DMS53 (cell line): ENCODE data around the gene NMT1.
"Not testable (repeated sequence)": the region's sequence is repeated elsewhere in the genome, so short reads cannot be mapped to it uniquely, and the experiment has no call there.

Experiments used
- DNase-seq: peaks from one replicate; lab custom pipeline; 2025; lab: John Stamatoyannopoulos, UW

The NMT1 gene

DNA sequence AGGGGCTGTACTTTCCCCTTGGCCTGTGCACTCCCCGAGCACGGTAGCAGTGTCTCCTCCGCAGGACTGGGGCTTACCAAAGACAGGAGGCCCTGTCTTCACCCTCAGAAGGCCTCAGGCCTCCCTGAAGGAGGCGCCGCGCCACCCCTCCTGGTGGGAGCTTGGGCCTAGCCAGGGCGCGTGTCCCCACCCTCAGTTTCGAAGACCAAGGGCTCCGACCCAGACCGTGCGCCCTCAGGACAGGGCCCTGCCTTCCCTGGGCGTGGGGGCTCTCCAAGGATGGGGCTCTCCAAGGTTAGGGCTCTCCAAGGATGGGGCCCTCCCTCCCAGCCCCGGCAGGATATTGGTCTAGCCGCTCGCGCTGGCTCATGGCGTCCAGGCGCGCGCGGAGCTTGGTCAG, 59.4 kb downstream of the NMT1 start:
- no peak for DNase-seq

GRCh38 chr17:45121055-45121454, 59.9 kb downstream of the NMT1 start:
- no peak for DNase-seq

DNA sequence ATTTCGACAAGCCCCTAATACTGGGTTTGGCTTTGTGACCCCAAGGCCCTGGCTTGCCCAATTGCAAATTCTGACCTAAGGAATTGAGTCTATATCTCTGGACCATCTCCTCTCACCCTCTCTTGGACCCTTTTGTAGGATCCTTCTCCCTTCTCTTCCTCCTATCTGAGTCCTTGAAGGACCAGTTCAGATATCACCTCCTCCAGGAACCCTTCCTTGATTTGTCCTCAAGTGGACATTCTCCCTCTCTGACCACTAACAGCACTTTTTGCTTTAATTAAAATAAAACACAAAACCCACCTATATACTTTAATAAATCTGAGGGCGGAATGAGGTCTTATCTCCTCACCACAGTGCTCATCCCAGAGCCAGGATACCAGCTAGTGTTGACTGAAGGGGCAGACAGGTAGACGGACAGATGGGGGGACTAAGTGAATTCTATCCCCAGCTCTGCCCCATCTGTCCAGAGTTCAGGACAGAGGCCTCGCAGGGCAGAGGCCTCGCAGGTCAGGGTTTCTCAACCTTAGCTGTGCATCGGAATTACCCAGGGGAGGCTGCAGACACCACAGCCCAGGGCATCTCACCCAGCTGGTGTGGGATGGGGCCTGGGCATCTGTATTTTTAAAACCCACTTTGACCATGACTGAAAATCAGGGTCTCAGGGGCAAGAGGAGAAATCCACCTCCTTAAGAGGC, 62.1 kb downstream of the NMT1 start:
- DNase-seq = no peak

- DNase-seq = peak; percentile 99
Observed at GRCh38 chr17:45123930-45124796, 63.0 kb downstream of the NMT1 start.

GRCh38 chr17:45124797-45125122, 63.6 kb downstream of the NMT1 start:
- DNase-seq = not testable (repeated sequence)

DNA sequence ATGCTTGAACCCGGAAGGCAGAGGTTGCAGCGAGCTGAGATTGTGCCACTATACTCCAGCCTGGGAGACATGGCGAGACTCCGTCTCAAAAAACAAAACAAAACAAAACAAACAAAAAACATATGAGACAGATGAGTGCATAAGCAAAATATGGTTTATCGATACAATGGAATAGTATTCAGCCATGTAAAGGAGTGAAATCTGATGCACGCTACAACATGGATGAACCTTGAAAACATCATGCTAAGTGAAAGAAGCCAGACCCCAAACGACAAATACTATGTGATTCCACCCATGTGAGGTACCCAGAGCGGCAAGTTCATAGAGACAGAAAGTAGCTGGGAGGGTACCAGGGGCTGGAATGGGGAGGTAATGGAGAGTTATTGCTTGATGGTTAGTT, 64.4 kb downstream of the NMT1 start:
- DNase-seq = no peak

GRCh38 chr17:45127207-45127547, 66.1 kb downstream of the NMT1 start:
- DNase-seq = no peak

- no peak for DNase-seq
Observed at GRCh38 chr17:45127548-45128300, 66.6 kb downstream of the NMT1 start.

DNA sequence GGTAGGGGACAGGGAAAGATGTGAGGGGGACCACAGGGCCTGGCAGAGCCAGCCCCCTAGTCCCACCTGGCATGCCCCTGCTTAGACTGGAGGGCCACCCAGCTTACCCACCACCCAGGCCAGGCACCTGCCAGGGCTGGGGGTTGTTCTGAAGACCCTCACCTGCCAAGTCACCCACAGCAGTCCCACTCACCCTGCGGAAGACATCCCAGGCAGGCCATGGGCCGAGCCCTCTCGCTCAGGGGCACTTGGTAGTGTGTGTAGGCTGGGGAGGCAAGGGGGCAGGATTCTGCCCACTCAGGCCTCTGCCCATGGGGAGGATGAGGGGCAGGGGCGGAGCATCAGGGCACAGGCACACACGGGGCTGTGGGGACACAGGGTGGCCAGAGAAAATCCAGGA, 67.2 kb downstream of the NMT1 start:
- no peak for DNase-seq

- DNase-seq = no peak
Observed at GRCh38 chr17:45128989-45129388, 67.9 kb downstream of the NMT1 start.

DNA sequence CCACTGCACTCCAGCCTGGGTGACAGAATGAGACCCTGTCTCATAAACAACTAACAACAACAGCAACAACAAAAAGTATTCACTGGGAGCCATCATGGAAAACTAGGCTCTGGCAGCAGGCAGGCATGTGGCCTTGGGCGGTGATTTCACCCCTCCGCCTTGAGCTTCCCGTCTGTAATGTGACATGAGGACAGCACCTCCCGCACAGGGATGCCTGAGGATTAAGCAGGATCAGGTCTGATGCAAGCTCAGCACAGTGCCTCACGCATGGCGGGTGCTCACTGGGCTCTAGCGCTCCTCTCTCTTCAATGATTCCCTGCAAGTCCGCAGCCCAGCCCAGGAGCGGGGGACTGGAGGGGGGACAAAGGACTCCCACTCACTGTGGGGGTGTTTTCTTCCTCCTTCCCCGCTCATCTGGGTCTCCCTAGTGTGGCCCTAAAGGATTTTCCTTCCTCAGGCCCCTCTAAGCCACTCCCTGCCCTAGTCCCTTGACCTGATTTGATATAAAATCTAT, 68.4 kb downstream of the NMT1 start:
- no peak for DNase-seq

DNA sequence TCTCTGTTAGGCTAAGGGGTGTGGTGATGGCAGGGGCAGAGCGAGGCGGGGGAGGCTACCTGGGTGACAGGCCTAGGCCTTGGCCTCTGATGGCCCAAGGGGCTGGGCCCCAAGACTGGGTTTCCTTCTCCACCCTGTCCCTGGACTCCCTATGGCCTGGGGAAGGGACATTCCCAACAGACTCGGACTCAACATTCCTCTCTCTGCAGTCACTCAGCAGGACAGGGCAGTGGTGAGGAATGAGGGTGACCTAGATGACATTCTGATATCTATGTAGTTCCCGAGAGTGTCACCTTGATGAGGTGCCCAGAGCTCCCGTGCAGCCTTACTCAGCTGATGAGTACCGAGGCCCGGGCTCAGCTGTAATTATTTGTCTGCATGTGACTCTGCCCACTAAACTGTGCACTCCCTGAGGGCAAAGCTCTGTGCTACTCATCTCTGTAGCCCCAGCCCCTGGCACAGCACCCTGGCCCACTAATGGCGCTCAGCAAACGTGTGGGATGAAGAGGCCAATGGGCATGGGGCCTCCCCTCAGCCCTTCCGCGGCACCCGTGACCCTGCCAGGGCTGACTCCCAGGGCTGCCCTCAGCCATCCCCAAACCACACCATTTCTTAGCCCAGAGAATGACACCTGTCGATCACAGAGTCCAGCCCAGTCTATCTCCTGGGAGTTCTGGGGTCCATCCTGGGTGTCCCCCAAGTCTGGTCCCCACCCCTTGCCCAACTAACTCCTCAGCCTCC, 69.0 kb downstream of the NMT1 start:
- DNase-seq = no peak

GRCh38 chr17:45130681-45131615, 69.8 kb downstream of the NMT1 start:
- DNase-seq = no peak

- DNase-seq = peak; percentile 83
Observed at GRCh38 chr17:45131616-45132319, 70.7 kb downstream of the NMT1 start.

- DNase-seq = no peak
Observed at GRCh38 chr17:45132320-45132571, 71.1 kb downstream of the NMT1 start, which contains the start of gene PLCD3. Gene PLCD3, minus strand, starts transcription at chr17:45132515. Its CDS starts 105 bp downstream, at chr17:45132410.

GRCh38 chr17:45132572-45133463, 71.7 kb downstream of the NMT1 start:
- DNase-seq = peak; percentile 96

DNA sequence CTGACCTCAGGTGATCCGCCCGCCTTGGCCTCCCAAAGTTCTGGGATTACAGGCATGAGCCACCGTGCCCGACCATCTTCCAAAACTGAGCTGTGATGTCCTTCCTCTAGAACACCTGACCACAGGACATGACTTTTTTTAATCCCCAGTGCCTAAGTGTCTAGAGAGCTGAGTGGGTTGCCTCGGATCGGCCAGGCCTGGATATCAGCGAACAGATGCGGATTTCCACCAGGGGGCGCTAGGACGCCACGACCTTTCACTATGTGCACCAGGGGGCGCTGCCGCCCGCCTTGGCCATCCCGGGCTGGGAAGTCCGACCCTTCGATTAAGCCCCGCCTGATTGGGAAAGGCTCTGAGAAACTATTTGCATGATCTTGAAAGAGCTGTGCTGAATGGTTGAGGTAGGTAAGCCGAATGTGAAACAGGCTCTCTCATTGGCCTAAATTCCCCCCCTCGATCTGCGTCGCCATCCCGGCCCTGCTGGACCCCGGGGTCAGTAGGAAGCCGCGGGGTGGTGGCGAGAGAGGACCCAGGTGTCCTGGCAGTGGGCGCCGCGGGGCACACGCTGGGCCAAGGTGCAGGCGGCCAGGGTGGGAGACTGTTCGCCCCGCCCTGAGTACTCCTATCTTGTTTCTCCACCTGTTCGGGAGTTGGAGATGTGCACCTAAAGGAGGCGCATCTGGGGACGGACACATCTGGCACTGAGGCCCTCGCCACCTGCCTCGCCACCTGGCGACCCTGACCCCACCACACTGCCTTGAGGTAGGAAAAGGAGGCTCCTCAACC, 74.3 kb downstream of the NMT1 start, which contains the start of gene ACBD4:
ACBD4 (plus strand) TSS at position 496 of the 786 bp plus-strand sequence. CDS start 458 bp downstream, outside the sequence.
- DNase-seq = peak; percentile 99
